Middle frontal gyrus (tissue), 1 donor: ENCODE measurements around the gene AIDA.

Experiments used
- DNase-seq: peaks from one replicate; pipeline ENCODE4 v3.0.0-alpha.2; 2015; ENCODE audit warnings: low spot score; ENCODE audit errors: extremely low spot score

Gene AIDA

DNA sequence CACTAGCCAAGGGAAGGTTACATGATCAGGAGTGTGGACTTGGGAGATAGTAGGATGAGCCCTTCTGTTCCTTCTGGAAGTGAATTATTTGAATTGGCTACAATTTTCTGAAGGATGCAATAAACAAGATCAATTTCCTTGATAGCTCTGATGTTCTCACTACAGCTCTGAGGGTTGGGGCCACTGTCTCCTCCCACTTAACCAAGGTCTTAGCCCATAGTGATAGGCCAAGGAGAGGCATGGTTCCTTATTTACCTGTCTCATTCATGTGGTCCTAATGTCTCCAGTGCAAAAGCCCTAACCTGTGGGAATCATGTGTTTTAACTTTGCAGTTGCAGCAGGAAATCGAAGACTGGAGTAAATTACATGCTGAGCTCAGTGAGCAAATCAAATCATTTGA is 59.6 kb downstream of the AIDA start:
- DNase-seq, result no peak

DNA sequence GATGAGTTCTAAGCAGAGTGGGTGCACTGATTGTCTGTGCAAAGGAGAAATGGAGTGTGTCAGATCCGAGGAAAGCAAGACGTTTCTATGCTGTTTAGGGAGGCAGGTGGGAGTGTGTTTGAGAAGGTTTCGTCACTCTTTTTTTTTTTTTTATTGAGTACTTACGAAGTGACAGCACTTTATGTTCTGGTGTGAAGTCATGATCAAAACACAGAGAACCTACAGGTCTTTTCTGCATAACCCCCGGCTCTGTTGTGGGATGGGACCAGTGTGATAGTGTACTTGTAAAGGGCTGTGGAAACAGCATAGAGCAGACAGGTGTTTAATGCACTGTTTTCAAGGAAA is 67.7 kb downstream of the AIDA start:
- no peak for DNase-seq

DNA sequence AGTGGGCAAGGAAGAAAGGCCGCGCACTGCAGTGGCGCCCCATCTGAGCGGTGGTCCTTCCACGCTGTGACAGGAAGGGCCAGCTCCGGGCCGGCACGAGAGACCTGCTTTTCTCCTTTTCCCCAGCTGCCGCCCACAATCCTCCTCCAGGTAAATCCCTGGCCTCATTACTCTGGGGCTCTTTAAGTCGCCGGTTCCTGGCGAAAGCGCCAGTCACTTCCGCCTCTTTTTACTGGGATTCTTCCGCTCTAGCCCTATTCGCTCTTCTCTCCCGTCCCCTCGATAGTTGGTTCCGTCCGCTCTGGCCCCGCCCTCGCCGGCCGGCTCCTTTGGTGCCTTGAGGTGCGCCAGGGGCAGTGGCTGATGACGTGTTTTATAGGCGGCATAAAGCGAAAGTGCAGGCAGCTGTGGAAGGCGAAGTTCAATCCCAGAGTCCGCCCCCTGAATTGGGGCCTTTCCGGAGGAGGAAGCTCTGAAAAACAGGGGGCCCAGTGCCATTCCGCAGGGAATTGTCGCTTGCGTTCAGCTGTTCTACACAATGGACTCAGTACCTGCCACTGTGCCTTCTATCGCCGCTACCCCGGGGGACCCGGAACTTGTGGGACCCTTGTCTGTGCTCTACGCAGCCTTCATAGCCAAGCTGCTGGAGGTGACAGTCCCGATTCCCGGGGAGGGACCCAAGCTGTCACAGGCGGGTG is 68.2 kb downstream of the AIDA start:
- DNase-seq, result peak; percentile 94

DNA sequence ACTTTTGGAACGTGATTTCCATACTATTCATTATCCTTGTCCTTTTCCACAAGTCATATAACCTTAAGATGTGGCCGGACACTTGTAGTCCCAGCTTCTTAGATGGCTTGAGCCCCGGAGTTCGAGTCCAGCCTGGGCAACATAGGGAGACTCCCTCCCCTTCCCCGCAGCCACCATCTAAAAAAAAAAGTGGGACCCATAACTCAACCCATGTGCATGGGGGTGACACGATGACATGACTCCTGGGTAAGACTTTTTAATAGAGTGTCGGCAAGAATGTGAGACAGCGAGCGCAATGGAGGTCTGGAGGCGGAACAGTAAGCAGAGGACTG is 68.7 kb downstream of the AIDA start:
- DNase-seq, result no peak

DNA sequence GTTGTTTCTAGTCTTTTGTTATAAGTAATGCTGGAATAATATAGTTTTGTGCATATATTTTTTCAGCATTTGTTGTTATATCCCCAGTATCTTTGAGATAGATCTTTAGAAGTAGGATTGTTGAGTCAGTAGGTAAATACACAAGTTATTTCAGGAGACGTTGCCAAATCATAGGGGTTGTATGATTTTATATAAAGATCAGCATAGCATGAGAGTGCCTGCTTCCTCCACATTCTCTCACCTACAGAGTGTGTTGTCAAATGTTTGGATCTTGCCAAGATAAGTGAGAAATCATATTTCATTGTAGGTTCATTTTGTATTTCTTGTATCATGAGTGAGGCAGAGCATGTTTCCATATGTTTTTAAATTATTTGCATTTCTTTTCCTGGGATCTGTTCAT is 69.8 kb downstream of the AIDA start:
- no peak for DNase-seq

DNA sequence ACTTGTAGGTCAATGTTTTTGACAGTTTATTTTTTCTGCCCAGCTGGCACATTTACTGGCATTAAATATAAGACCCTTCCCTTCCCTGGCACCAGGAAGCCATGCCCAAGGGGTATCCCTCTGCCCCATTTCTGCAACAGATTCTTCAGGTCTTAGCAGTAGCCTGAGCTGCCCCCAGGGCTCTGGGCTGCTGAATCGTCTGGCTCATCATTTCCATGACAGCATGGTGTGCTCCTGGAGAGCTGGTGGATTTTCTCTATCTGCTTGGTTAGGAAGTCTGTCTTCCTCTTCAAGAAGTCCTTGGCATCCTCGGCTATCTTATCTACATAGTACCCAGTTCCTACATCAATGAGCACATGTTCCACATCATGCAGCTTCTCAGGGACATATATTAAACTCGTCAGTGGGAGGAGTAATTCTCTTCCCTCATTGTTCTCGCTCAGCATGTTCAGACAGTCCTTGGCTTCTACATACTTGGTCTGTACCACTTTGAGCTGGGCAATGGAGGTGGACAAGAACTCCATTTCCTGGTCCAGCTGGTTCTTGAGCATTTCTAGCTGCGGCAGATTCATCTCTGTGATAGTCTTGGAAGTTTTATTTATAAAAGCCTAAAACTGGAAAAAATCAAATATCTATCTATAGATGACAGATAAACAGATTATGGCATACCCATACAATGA is 70.9 kb downstream of the AIDA start:
- no peak for DNase-seq

DNA sequence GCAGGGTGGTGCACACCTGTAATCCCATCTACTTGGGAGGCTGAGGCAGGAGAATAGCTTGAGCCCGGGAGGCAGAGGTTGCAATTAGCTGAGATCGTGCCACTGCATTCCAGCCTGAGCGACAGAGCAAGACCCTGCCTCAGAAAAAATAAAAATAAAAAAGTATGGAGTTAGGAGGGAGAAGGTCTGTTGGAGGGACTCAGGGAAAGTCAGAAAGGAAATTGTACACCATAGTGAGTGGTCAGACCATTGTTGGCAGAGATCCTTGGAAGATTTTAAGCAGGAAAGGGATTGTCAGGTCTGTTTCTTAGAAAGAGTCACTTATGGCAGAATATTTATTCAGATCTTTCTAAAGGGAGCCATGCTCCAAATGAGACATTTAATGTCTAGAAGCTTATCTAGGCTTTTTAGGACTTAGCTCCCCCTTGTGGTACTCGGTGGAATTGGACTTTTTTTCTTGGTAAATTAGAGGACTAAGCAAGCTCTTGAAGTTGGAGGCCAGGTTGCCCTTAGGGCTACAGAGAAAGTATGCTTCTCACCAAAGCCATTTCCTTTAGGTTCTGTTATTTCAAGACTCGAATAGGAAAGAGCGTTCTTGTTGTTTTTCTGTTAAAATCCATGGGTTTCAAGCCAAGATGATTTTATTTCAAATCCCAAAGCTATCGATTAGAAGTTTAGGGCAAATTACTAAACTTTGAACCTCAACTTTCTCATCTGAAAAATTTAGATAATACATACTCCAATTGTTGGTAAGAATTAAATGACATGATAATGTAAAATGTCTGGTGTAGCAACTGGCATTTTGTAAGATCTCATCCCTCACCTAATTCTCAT is 77.9 kb downstream of the AIDA start:
- peak; percentile 91 for DNase-seq

DNA sequence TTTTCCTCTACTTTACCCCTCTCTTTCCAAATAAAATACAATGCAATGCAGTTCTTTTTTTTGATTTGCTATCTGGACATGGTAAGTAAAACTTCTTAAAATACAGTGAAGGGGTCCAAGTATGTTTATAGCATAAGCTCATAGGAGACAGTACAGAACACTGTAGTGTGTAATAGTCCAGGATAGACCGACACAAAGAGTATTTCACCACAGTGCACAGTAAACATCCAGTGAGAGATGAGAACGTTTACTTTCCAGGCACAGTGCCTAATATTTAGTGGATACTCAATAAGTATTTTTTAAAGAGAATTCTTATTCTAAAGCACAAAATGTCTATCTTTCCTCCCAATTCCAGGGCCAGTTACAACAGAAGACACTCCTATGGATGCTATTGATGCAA is 79.5 kb downstream of the AIDA start:
- DNase-seq, result no peak

DNA sequence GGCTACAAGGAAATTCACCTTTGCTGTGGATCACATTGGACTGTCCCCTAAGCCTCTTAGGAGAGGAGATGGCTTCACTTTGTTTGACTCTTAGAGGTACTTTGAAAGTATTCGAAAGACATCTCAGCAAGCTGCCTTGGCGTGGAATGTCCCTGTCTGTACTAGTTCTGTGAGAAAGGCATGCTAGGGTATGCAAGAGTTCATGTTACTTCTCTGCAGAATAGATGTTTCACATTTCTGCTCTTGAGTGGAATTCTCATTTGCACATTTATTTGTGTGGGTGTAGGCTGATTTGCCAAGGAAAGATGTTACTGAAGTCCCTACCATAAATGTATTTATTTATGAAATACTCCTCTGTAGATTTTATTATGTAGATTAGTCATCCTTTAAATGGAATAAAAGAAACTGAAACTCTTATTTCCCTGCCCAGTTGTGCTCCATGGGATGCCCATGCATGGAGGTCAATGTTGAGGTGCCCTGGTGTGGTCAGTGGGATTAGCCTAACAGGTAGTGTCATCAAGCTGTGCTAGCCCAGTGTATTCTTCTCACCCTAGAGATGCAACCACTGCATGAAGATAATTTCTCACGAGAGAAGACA is 80.6 kb downstream of the AIDA start:
- no peak for DNase-seq

DNA sequence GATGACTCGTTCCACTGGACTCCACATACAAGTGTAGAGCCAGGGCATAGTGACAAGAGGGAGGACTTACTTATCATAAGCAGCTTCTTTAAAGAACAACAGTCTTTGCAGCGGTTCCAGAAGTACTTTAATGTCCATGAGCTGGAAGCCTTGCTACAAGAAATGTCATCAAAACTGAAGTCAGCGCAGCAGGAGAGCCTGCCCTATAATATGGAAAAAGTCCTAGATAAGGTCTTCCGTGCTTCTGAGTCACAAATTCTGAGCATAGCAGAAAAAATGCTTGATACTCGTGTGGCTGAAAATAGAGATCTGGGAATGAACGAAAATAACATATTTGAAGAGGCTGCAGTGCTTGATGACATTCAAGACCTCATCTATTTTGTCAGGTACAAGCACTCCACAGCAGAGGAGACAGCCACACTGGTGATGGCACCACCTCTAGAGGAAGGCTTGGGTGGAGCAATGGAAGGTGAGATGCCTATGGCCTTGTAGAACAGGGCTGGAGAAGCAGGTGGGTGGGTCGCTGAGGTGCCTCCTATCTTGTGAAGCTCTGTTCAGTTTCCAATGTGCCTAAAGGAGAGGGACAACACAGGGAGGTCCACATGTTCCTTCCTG is 82.3 kb downstream of the AIDA start:
- no peak for DNase-seq

DNA sequence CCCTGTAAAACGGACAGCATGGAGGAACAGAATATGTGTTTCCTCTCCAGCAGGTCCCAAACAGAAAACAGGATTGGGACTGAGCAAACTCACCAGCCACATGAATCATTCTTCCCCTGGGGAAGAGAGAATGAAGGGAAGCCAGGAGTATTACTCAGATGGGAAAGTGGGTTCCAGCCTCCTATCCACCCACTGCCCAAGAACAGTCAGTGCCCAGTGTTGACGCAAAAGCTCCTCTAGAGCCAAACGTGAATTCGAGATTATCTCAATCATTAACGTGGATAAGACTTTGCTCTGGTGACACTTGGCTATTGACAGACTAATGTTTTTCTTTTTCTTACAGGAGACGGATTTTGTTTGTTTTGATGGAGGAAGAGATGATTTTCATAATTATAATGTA is 85.1 kb downstream of the AIDA start:
- no peak for DNase-seq

DNA sequence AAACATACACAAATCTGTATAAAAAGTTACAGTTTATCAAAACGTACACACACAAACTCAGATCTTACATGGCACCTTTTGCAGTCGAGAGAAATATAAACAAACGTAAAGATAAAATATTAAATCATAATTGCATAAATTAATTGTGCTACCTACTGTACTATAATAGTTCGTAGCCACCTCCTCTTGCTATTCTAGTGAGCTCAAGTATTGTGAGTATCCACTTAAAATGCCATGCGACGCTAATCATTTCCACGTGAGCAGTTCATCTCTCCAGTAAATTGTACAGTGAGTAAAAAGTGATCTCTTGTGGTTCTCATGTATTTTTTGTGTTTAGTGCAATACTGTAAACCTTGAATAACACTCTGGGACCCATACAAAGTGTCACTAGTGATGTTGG is 88.1 kb downstream of the AIDA start:
- DNase-seq, result no peak

DNA sequence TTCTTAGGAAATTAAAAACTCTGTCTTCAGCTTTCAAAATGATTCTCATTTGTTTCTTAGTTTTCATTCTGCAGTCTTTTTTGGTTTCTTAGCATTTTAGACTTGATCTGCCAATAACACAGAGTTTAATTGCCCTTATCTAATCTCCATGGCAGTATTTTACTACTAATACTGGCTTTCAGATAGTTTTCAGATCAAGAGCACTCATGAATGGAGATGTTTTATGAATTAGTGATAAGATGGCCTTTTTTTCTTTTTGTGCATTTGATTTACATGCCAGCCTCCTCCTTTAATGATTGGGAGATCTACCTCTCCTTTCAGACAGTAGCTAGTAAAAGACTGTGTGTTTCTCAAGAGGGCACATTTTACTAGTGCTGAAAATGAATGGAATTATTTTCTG is 88.8 kb downstream of the AIDA start:
- DNase-seq, result no peak

DNA sequence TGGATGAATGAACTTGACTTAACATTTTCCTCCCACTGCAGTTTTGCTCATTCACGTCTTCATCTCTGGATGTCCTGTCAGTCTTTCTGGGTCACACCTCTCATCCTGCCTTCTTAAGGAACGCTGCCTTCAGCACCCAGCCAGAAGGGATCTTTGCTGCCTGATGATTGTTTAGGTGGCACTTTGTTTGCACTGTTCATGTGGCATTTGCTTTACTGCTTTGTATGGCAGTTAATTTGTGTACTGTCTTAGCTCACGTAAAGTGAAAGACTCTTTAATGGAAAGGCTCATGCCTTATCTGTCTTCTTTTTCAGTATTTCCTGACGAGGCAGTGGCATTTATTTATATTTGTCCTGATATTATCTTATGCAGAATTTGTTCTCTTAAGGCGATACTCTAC is 89.5 kb downstream of the AIDA start:
- no peak for DNase-seq

DNA sequence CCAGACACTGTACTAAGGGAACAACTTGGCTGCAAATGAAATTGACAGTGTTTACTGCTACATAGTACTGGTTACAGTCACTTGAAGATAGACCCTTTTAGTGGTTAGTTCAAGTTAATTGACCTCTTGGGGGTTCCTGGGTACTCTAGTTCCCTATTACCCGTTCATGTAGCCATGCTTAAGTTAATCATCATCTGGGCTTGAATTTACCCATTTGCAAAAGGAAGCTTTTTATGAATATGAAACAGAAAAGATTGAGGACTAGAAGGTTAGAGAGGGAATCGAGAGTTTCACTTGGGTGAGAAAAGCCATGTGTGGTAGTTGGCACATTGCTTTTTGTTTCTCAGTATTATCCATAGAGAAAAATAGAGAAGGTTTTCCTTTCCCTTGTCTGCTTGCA is 91.7 kb downstream of the AIDA start:
- no peak for DNase-seq

DNA sequence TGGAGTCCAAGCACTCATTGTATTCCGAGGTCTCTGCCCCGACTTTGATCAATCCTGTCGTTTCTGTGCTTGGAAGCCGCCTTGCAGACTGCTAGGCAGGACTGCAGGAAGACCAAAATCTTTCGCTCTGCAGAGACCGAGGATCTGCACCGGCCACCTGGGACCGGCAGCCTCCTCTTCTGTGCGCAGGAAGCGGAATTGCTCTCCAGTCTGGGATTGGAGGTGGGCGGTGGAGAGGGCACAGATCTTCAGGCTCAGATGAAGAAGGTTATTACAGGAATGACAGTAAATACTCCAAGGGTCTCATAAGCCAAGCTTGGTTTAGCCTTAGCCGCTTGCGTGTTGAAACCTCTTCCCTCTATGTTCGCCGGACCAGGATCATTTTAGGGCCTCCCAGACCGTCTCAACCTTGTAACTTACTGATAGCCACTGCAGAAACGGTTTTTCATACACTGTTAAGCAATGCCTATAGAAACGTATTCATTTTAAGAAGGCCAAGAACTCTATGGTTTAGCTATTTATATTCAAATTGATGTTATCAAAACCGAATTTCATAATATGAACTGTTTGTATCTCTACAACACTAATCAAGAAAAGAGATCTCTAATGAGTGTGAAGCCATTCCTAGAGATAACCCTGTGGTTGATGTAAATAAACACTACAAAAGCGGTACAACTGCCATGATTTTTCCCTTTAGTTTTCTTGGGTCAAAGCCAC is 93.3 kb downstream of the AIDA start:
- no peak for DNase-seq
